ENCODE data around the gene CACNA1A. TPM values are rescaled to one million over a fixed set of nuclear protein-coding genes. Genes with fewer than 3 reads are reported as not detected.

The CACNA1A gene
- total RNA-seq, 1 experiment from 2014 or later = 0.85 TPM

DNA sequence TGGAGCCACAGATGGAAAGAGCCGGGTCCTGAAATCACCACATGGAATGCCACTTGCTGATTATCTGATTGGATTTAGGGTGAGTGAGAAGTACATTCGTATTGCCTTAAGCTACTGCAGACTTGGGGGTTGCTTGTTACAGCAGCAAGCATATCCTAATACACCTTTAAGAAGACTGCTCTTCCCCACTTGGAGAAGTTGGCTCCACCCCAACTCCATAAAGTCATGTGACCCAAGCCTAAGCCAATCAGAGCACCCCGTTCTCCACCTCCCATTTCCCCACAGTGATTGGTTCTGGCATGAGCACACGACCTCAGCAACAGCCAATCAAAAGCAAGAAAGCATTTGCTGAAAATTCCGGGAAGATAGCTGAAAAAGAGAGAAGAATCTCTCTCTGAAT, 23.1 kb downstream of the CACNA1A start:
- intact Hi-C loops (cut with micrococcal nuclease; ENCODE audit: unreplicated experiment) = no loop called here
- Mint-ChIP-seq H3K4me3 (ENCODE audit: low read depth, unreplicated experiment) (no peak overlapping the region), H3K27me3 (ENCODE audit: unreplicated experiment) (peaks cover 73% of the 10 kb centered on the region), H3K9me3 (ENCODE audit: low read depth, unreplicated experiment) (no peaks in the 10 kb centered on the region), H3K27ac (ENCODE audit: unreplicated experiment) (no peak overlapping the region), H3K4me1 (ENCODE audit: low read depth, unreplicated experiment) (no peaks in the 10 kb centered on the region), H3K36me3 (ENCODE audit: insufficient read depth, unreplicated experiment) (no peaks in the 10 kb centered on the region)
- no peak for DNase-seq
- BruUV-seq (replicated peaks) = no TSS peak
- CTCF ChIA-PET = no interaction called here
- TF ChIP-seq CTCF (IDR thresholded peaks at IDR 0.05; ENCODE audit: unreplicated experiment) = no peak

DNA sequence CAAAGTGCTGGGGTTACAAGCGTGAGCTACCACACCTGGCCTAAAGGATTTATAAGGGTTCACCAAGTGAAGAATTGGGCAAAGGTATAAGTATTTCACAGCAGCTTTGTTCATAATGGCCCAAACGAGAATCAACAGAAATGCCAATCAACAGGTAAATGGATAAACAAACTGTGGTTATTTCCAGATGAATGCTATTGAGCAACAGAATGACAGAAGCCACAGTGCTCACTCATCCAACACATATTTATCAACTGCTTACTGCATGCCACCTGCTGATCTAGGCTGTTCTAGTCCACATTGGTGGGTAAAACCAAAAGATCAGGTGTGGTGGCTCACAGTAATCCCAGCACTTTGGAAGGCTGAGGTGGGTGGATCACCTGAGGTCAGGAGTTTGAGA, 27.7 kb downstream of the CACNA1A start:
- BruUV-seq (replicated peaks) = no TSS peak
- Mint-ChIP-seq H3K4me1 (ENCODE audit: low read depth, unreplicated experiment) (no peaks in the 10 kb centered on the region), H3K9me3 (ENCODE audit: low read depth, unreplicated experiment) (peaks cover 6% of the 10 kb centered on the region), H3K4me3 (ENCODE audit: low read depth, unreplicated experiment) (no peak overlapping the region), H3K27ac (ENCODE audit: unreplicated experiment) (no peak overlapping the region), H3K27me3 (ENCODE audit: unreplicated experiment) (peaks cover 77% of the 10 kb centered on the region), H3K36me3 (ENCODE audit: insufficient read depth, unreplicated experiment) (no peaks in the 10 kb centered on the region)
- intact Hi-C loops (cut with micrococcal nuclease; ENCODE audit: unreplicated experiment) = no loop called here
- TF ChIP-seq CTCF (IDR thresholded peaks at IDR 0.05; ENCODE audit: unreplicated experiment) = no peak
- no peak for DNase-seq
- CTCF ChIA-PET = no interaction called here

DNA sequence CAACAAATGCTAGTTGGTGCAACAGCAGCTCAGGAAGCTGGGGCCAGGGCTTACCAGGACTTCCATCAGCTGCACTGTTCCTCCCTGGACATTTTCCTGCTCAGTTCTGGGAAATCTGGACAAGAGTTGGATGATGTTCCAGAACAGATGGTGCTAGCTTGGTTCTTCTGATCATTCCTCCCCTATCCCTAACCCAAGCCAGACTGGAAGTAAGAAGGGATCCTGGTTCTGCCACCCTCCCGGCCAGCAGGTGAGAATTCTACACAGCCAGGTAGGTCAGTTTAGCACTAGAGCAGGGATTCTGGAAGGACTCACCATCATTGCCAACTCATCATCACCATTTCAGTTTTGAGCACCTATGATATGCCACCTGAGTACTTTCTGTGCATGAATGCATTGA, 30.2 kb downstream of the CACNA1A start:
- Mint-ChIP-seq H3K9me3 (ENCODE audit: low read depth, unreplicated experiment) (peaks cover 6% of the 10 kb centered on the region), H3K27me3 (ENCODE audit: unreplicated experiment) (peaks cover 84% of the 10 kb centered on the region), H3K27ac (ENCODE audit: unreplicated experiment) (no peak overlapping the region), H3K4me1 (ENCODE audit: low read depth, unreplicated experiment) (no peaks in the 10 kb centered on the region), H3K36me3 (ENCODE audit: insufficient read depth, unreplicated experiment) (no peaks in the 10 kb centered on the region), H3K4me3 (ENCODE audit: low read depth, unreplicated experiment) (no peak overlapping the region)
- CTCF ChIA-PET = no interaction called here
- intact Hi-C loops (cut with micrococcal nuclease; ENCODE audit: unreplicated experiment) = no loop called here
- BruUV-seq (replicated peaks) = no TSS peak
- no peak for DNase-seq
- no peak for TF ChIP-seq CTCF (IDR thresholded peaks at IDR 0.05; ENCODE audit: unreplicated experiment)

DNA sequence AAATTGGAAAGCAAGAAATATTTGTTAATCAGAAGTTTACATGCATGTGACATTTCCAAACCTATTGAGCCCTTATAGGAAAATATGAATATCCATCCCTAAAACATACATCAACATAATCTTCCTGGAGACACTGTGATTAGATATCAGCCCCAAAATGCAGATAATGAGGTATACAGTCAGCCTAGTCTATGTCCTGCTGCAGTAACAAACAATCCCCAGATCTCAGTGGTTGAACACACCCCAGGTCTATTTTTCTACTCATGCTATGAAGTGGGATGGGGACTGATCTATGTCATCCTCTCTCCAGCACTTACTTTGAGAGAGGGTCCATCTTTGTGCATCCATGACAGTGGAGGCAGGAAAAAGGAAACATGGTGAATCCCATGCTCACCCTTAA, 31.2 kb downstream of the CACNA1A start:
- no peaks in the 10 kb centered on the region for H3K4me1 Mint-ChIP-seq (ENCODE audit: low read depth, unreplicated experiment)
- BruUV-seq (replicated peaks) = no TSS peak
- H3K27me3 Mint-ChIP-seq (ENCODE audit: unreplicated experiment) = peaks cover 94% of the 10 kb centered on the region
- H3K27ac Mint-ChIP-seq (ENCODE audit: unreplicated experiment) = no peak overlapping the region
- peaks cover 6% of the 10 kb centered on the region for H3K9me3 Mint-ChIP-seq (ENCODE audit: low read depth, unreplicated experiment)
- no peak for DNase-seq
- TF ChIP-seq CTCF (IDR thresholded peaks at IDR 0.05; ENCODE audit: unreplicated experiment) = no peak
- no peak overlapping the region for H3K4me3 Mint-ChIP-seq (ENCODE audit: low read depth, unreplicated experiment)
- intact Hi-C loops (cut with micrococcal nuclease; ENCODE audit: unreplicated experiment) = no loop called here
- CTCF ChIA-PET = no interaction called here
- no peaks in the 10 kb centered on the region for H3K36me3 Mint-ChIP-seq (ENCODE audit: insufficient read depth, unreplicated experiment)

DNA sequence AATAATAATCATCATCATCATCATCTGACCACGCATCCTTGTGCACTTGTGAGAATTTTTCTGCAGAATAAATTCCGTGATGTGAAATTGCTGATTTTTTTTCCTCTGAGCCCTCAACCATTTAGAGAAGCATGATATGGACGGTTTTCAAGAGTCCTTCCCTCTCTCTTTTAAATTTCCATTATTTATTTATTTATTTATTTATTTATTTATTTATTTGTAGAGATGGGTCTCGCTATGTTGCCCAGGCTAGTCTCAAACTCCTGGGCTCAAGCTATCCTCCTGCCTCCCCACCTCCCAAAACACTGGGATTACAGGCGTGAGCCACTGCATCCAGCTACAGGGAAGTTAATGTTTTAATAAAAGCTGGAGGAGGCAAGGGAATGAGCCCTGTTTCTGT, 39.6 kb downstream of the CACNA1A start:
- Mint-ChIP-seq H3K27ac (ENCODE audit: unreplicated experiment) (no peak overlapping the region), H3K4me1 (ENCODE audit: low read depth, unreplicated experiment) (no peaks in the 10 kb centered on the region), H3K9me3 (ENCODE audit: low read depth, unreplicated experiment) (no peaks in the 10 kb centered on the region), H3K4me3 (ENCODE audit: low read depth, unreplicated experiment) (no peak overlapping the region), H3K27me3 (ENCODE audit: unreplicated experiment) (peaks cover 45% of the 10 kb centered on the region), H3K36me3 (ENCODE audit: insufficient read depth, unreplicated experiment) (no peaks in the 10 kb centered on the region)
- intact Hi-C loops (cut with micrococcal nuclease; ENCODE audit: unreplicated experiment) = no loop called here
- no peak for TF ChIP-seq CTCF (IDR thresholded peaks at IDR 0.05; ENCODE audit: unreplicated experiment)
- no peak for DNase-seq
- CTCF ChIA-PET = no interaction called here
- no TSS peak for BruUV-seq (replicated peaks)
